HepG2 (cell line): Measurements from ENCODE around the gene PIP5K1C. TPM values are rescaled to one million over a fixed set of nuclear protein-coding genes. Genes with fewer than 3 reads are reported as not detected.

Experiments used
- ATAC-seq: fragments of 200-7000 bp; cut with Tn5 transposase; 3 replicates; pipeline ENCODE4 v1.9.1; 2020; ENCODE audit warnings: mild to moderate bottlenecking, moderate library complexity
- BruUV-seq: library from RNA; stranded (reverse); fragments of 400-500 nt; replicated peaks from 2 replicates; lab custom pipeline; 2021; lab: Mats Ljungman, UMichigan
- CTCF ChIA-PET: fragments of 300-600 bp; formaldehyde crosslinking; extraction: SDS; loops from one replicate; lab custom pipeline; 2021; ENCODE audit warnings: low total read pairs, inconsistent platforms, low intra/inter-chr PET ratio; lab: Yijun Ruan, JAX
- POLR2A ChIA-PET: fragments of 350-600 bp; sonication (Branson Sonifier 250); formaldehyde crosslinking; loops from one replicate; lab custom pipeline; 2020; ENCODE audit warnings: antibody characterized with exemption, inconsistent platforms; lab: Yijun Ruan, JAX
- DNase-seq: peaks from one replicate; pipeline ENCODE4 v3.0.0-alpha.2; 2015; ENCODE audit warnings: low spot score
- FAIRE-seq: peaks from 3 replicates; lab custom pipeline; 2011; peaks lifted over from hg19 to GRCh38; lab: Jason Lieb, UNC
- H2AFZ ChIP-seq: one replicate; pipeline ENCODE4 v1.6.1; 2011; ENCODE audit warnings: low read length, inconsistent platforms
- H3K27ac ChIP-seq: fragments of 300-600 bp; 3 replicates; pipeline ENCODE4 v1.8.0; 2011; ENCODE audit warnings: mixed run types, mild to moderate bottlenecking, mixed read lengths, low read length, inconsistent platforms; ENCODE audit not compliant: insufficient read depth; ENCODE audit errors: extremely low read length
- H3K27me3 ChIP-seq, 2 experiments: fragments of 200-600 bp in 1 of 2; 2 replicates in 1 of 2; 3 replicates in 1 of 2; pipeline versions ENCODE4 v1.6.0 to v1.8.0; 2011; ENCODE audit warnings: low read length in 2 of 2, mild to moderate bottlenecking in 2 of 2, moderate library complexity in 2 of 2, inconsistent platforms in 1 of 2; ENCODE audit not compliant: insufficient read depth in 2 of 2, control insufficient read depth in 1 of 2
- H3K36me3 ChIP-seq, 2 experiments: fragments of 200-600 bp in 1 of 2; replicated peaks in 1 of 2; 2 replicates in 1 of 2; 3 replicates in 1 of 2; pipeline versions ENCODE4 v1.5.1 to v1.8.0; 2011; ENCODE audit warnings: low read length in 2 of 2, inconsistent platforms in 1 of 2; ENCODE audit not compliant: insufficient read depth in 2 of 2, control insufficient read depth in 1 of 2
- H3K4me1 ChIP-seq: 2 replicates; pipeline ENCODE4 v1.5.1; 2012; ENCODE audit warnings: low read length, inconsistent platforms; ENCODE audit not compliant: insufficient read depth
- H3K4me2 ChIP-seq: 2 replicates; pipeline ENCODE4 v1.6.0; 2011; ENCODE audit warnings: low read depth, low read length, inconsistent platforms
- H3K4me3 ChIP-seq, 3 experiments: fragments of 200-600 bp in 1 of 3; sonication (generic), shearing (Covaris generic) in 1 of 3; replicated peaks in 1 of 3; 2 replicates each; pipeline ENCODE4 v1.5.1; 2011 to 2016; ENCODE audit warnings: low read length in 3 of 3, inconsistent platforms in 2 of 3, low read depth in 2 of 3, mild to moderate bottlenecking in 2 of 3, control low read depth in 1 of 3, mixed read lengths in 1 of 3; ENCODE audit not compliant: insufficient read depth in 1 of 3
- H3K79me2 ChIP-seq: one replicate; pipeline ENCODE4 v1.6.1; 2011; ENCODE audit warnings: low read length, inconsistent platforms; ENCODE audit not compliant: insufficient read depth
- H3K9ac ChIP-seq: 2 replicates; pipeline ENCODE4 v1.6.0; 2011; ENCODE audit warnings: mild to moderate bottlenecking, low read depth, low read length, inconsistent platforms; ENCODE audit not compliant: insufficient read depth
- H3K9me3 ChIP-seq: 2 replicates; pipeline ENCODE4 v1.5.1; 2012; ENCODE audit warnings: mild to moderate bottlenecking, low read length
- H4K20me1 ChIP-seq: 2 replicates; pipeline ENCODE4 v1.6.0; 2011; ENCODE audit warnings: inconsistent platforms, mild to moderate bottlenecking, low read length, moderate library complexity; ENCODE audit not compliant: insufficient read depth
- CAMTA2 ChIP-seq: sonication (generic); formaldehyde crosslinking; IDR thresholded peaks from 2 replicates; pipeline ENCODE4 v1.4.0; 2020; ENCODE audit warnings: mild to moderate bottlenecking, missing genetic modification reagents, borderline replicate concordance
- IRX3 ChIP-seq: sonication (generic); formaldehyde crosslinking; IDR thresholded peaks from 2 replicates; pipeline ENCODE4 v1.8.1; 2023; ENCODE audit warnings: mild to moderate bottlenecking, low read depth, missing genetic modification reagents, borderline replicate concordance
- PCBP2 ChIP-seq: fragments of 200-400 bp; formaldehyde crosslinking; optimal IDR thresholded peaks from 2 replicates; pipeline ENCODE3; 2018; ENCODE audit warnings: low read length, low read depth; ENCODE audit not compliant: poor library complexity, severe bottlenecking
- PHF8 ChIP-seq: sonication (generic); formaldehyde crosslinking; IDR thresholded peaks from 2 replicates; pipeline ENCODE4 v1.5.0; 2020; ENCODE audit warnings: missing genetic modification reagents
- PLRG1 ChIP-seq: fragments of 450-650 bp; conservative IDR thresholded peaks from 2 replicates; pipeline ENCODE4 v1.6.1; 2016
- POGZ ChIP-seq: sonication (generic); formaldehyde crosslinking; IDR thresholded peaks from 2 replicates; pipeline ENCODE4 v1.4.0; 2020; ENCODE audit warnings: mild to moderate bottlenecking, missing genetic modification reagents
- RFX5 ChIP-seq: IDR thresholded peaks from 2 replicates; pipeline ENCODE4 v1.6.1; 2011; ENCODE audit warnings: low read depth, low read length, improper control_type of control experiment
- SIX4 ChIP-seq: sonication (generic); formaldehyde crosslinking; IDR thresholded peaks from 2 replicates; pipeline ENCODE4 v1.4.0; 2020; ENCODE audit warnings: missing genetic modification reagents
- SNAPC5 ChIP-seq: sonication (generic); formaldehyde crosslinking; IDR thresholded peaks from 2 replicates; pipeline ENCODE4 v1.8.1; 2023; ENCODE audit warnings: mild to moderate bottlenecking, missing genetic modification reagents, borderline replicate concordance
- SNRNP70 ChIP-seq: fragments of 200-400 bp; formaldehyde crosslinking; IDR thresholded peaks from 2 replicates; pipeline ENCODE4 v1.6.1; 2017; ENCODE audit warnings: mild to moderate bottlenecking, low read depth, low read length, moderate library complexity
- SRY ChIP-seq: sonication (generic); formaldehyde crosslinking; IDR thresholded peaks from 2 replicates; pipeline ENCODE4 v1.8.0; 2022; ENCODE audit warnings: mild to moderate bottlenecking, missing genetic modification reagents
- ZNF780A ChIP-seq: sonication (generic); formaldehyde crosslinking; IDR thresholded peaks from 2 replicates; pipeline ENCODE4 v1.8.0; 2022; ENCODE audit warnings: mild to moderate bottlenecking, missing genetic modification reagents, moderate library complexity
- ZNF790 ChIP-seq: sonication (generic); formaldehyde crosslinking; IDR thresholded peaks from 2 replicates; pipeline ENCODE4 v1.8.0; 2022; ENCODE audit warnings: missing genetic modification reagents, mild to moderate bottlenecking, borderline replicate concordance
- WGBS: methylation state at CpG from one replicate; pipeline ENCODE4 v1.1.6; 2017; ENCODE audit warnings: low lambda C conversion rate; 5-methylcytosine and 5-hydroxymethylcytosine counted together
- in situ Hi-C: cut with HindIII; loops from 2 replicates; pipeline ENCODE4 v1.10.0; 2017; ENCODE audit warnings: low pct_unique_long_range_greater_than_20kb; ENCODE audit not compliant: extremely low pct_ligation_motif_present
- intact Hi-C: fragments of 100-400 bp; cut with micrococcal nuclease; formaldehyde crosslinking; loops from one replicate; pipeline ENCODE4 v1.10.0; 2022; ENCODE audit not compliant: unreplicated experiment
- polyA plus RNA-seq, 8 experiments: library from polyadenylated mRNA; depleted of rRNA in 3 of 8; stranded (reverse) in 7 of 8; unstranded in 1 of 8; fragments of >200 nt; fragmentation: Illumina TruSeq in 4 of 8; extraction: Trizol in 4 of 8; gene quantifications; 2 replicates each; pipeline versions ENCODE4 v1.2.1 to v1.2.3, GENCODE V29; 2011 to 2016; ENCODE audit warnings: low read depth in 4 of 8, missing spikeins in 1 of 8, mixed read lengths in 1 of 8; ENCODE audit not compliant: insufficient read depth in 1 of 8
- total RNA-seq, 5 experiments: library from RNA; depleted of rRNA; stranded (reverse); fragments of >200 nt; fragmentation: Illumina TruSeq; extraction: Trizol; gene quantifications; 2 replicates each; pipeline ENCODE4 v1.2.3, GENCODE V29; 2016; ENCODE audit warnings: low read depth in 1 of 5
- TF ChIP-seq, protein P1 (sequence below): IDR thresholded peaks from 2 replicates; pipeline ENCODE4 v1.6.1; 2016; ENCODE audit warnings: missing compliant biosample characterization, missing genetic modification reagents, borderline replicate concordance

PIP5K1C gene
- total and polyA plus RNA-seq, 2 of the 13 experiments (the other 11 are each of a cell fraction or from before 2014, with no cell fraction given) = 3.6 to 4.3 TPM

DNA sequence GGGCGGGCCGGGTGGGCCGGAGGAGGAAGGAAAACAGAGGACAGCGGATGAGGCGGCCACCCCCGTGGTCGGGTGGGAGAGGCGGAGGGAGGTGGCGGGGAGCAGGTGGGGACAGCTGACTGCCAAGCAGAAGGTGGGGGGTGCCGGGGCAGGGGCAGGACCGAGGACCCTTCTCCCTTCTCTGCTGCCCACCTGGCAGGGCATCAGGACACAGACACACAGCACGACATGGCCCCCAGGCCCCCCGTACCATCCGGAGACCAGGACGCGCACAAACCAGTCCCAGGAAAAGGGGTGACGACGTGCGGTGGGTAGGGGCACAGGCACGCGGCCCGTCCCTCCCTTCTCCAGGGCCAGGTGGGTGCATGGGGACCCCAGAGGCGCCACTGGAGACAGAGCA is 62.6 kb downstream of the PIP5K1C start:
- no peaks in the 10 kb centered on the region for H3K27me3 ChIP-seq
- no peak overlapping the region for H3K27ac ChIP-seq
- DNase-seq = no peak
- ChIA-PET POLR2A (no interaction called here), CTCF (no interaction called here)
- H3K4me3 ChIP-seq = no peak overlapping the region
- H3K9ac ChIP-seq = no peak overlapping the region
- TF ChIP-seq POGZ (CRISPR knock-in tag) = no peak
- no peak for TF ChIP-seq SNRNP70
- no peak for TF ChIP-seq ZNF790 (CRISPR knock-in tag)
- TF ChIP-seq PHF8 (CRISPR knock-in tag) = no peak
- TF ChIP-seq ZNF780A = no peak
- no peak for TF ChIP-seq IRX3
- TF ChIP-seq SRY (CRISPR knock-in tag) = no peak
- no peak for TF ChIP-seq PCBP2
- TF ChIP-seq RFX5 = no peak
- no peak for TF ChIP-seq SIX4 (CRISPR knock-in tag)
- no peak for TF ChIP-seq SNAPC5 (CRISPR knock-in tag)
- no peak for TF ChIP-seq PLRG1
- TF ChIP-seq, protein P1, sequence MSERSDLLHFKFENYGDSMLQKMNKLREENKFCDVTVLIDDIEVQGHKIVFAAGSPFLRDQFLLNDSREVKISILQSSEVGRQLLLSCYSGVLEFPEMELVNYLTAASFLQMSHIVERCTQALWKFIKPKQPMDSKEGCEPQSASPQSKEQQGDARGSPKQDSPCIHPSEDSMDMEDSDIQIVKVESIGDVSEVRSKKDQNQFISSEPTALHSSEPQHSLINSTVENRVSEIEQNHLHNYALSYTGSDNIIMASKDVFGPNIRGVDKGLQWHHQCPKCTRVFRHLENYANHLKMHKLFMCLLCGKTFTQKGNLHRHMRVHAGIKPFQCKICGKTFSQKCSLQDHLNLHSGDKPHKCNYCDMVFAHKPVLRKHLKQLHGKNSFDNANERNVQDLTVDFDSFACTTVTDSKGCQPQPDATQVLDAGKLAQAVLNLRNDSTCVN = no peak
- TF ChIP-seq CAMTA2 (CRISPR knock-in tag) = no peak
- in situ Hi-C loops = no loop called here
- no peaks in the 10 kb centered on the region for H4K20me1 ChIP-seq
- intact Hi-C loops = no loop called here
- H2AFZ ChIP-seq = no peak overlapping the region
- 96% methylated on average over 22 of the region's 23 CpGs for WGBS
- ATAC-seq = no peak
- no peaks in the 10 kb centered on the region for H3K79me2 ChIP-seq
- BruUV-seq = no TSS peak
- no peak for FAIRE-seq
- no peaks in the 10 kb centered on the region for H3K9me3 ChIP-seq
- H3K36me3 ChIP-seq = peaks cover 2 to 3% of the 10 kb centered on the region in 2 experiments; a peak in 2 of 5 replicates
- H3K4me2 ChIP-seq = no peak overlapping the region
- no peaks in the 10 kb centered on the region for H3K4me1 ChIP-seq
